MG63 (cell line): Measurements from ENCODE around the gene ZNF581. TPM values are rescaled to one million over a fixed set of nuclear protein-coding genes. Genes with fewer than 3 reads are reported as not detected.

Experiments used
- DNase-seq: peaks from one replicate; pipeline ENCODE4 v3.0.0-alpha.2; 2020
- H3K27me3 ChIP-seq: fragments of 250-450 bp; sonication (Bioruptor Pico); 2 replicates; pipeline ENCODE4 v1.5.1; 2020; ENCODE audit warnings: mild to moderate bottlenecking, moderate library complexity
- H3K36me3 ChIP-seq: fragments of 250-450 bp; sonication (Bioruptor Pico); 2 replicates; pipeline ENCODE4 v1.5.1; 2020; ENCODE audit warnings: mild to moderate bottlenecking, moderate library complexity
- H3K4me3 ChIP-seq: fragments of 250-450 bp; sonication (Bioruptor Pico); 2 replicates; pipeline ENCODE4 v1.5.1; 2020; ENCODE audit warnings: mild to moderate bottlenecking, moderate library complexity
- H3K9me3 ChIP-seq: fragments of 250-450 bp; sonication (Bioruptor Pico); 2 replicates; pipeline ENCODE4 v1.5.1; 2020; ENCODE audit warnings: mild to moderate bottlenecking, moderate library complexity
- total RNA-seq: library from RNA; depleted of rRNA; stranded (reverse); fragments of >200 nt; shearing (Covaris generic); gene quantifications from 2 replicates; pipeline ENCODE4 v1.2.3, GENCODE V29; 2014; ENCODE audit warnings: low replicate concordance

Gene ZNF581
- total RNA-seq, 1 experiment from 2014 or later, result 17.5 TPM

GRCh38 chr19:55666343-55667005, 23.0 kb downstream of the ZNF581 start:
- H3K9me3 ChIP-seq, result no peaks in the 10 kb centered on the region
- H3K27me3 ChIP-seq, result no peaks in the 10 kb centered on the region
- no peak for DNase-seq
- no peak overlapping the region for H3K4me3 ChIP-seq
- peaks cover 85% of the 10 kb centered on the region for H3K36me3 ChIP-seq

GRCh38 chr19:55667006-55667381, 23.5 kb downstream of the ZNF581 start:
- H3K9me3 ChIP-seq, result no peaks in the 10 kb centered on the region
- H3K36me3 ChIP-seq, result peaks cover 84% of the 10 kb centered on the region
- no peaks in the 10 kb centered on the region for H3K27me3 ChIP-seq
- no peak overlapping the region for H3K4me3 ChIP-seq
- DNase-seq, result no peak

GRCh38 chr19:55667511-55667910, 24.1 kb downstream of the ZNF581 start:
- Histone ChIP-seq H3K27me3 (no peaks in the 10 kb centered on the region), H3K36me3 (peaks cover 86% of the 10 kb centered on the region)
- DNase-seq, result no peak

GRCh38 chr19:55667958-55668357, 24.5 kb downstream of the ZNF581 start:
- H3K9me3 ChIP-seq, result no peaks in the 10 kb centered on the region
- H3K36me3 ChIP-seq, result peaks cover 86% of the 10 kb centered on the region
- DNase-seq, result no peak
- no peak overlapping the region for H3K4me3 ChIP-seq
- H3K27me3 ChIP-seq, result no peaks in the 10 kb centered on the region

More at GRCh38 chr19:55667511-55667910, 24.1 kb downstream of the ZNF581 start:
- Histone ChIP-seq H3K9me3 (no peaks in the 10 kb centered on the region), H3K4me3 (no peak overlapping the region)

GRCh38 chr19:55668603-55669348, 25.3 kb downstream of the ZNF581 start:
- Histone ChIP-seq H3K9me3 (no peaks in the 10 kb centered on the region), H3K36me3 (peaks cover 86% of the 10 kb centered on the region), H3K4me3 (no peak overlapping the region), H3K27me3 (no peaks in the 10 kb centered on the region)
- no peak for DNase-seq

- no peak for DNase-seq
- no peak overlapping the region for H3K4me3 ChIP-seq
- no peaks in the 10 kb centered on the region for H3K9me3 ChIP-seq
- peaks cover 82% of the 10 kb centered on the region for H3K36me3 ChIP-seq
- H3K27me3 ChIP-seq, result no peaks in the 10 kb centered on the region
Measured at GRCh38 chr19:55669418-55670279, 26.2 kb downstream of the ZNF581 start.

- no peaks in the 10 kb centered on the region for H3K27me3 ChIP-seq
- peak; percentile 26 for DNase-seq
- H3K9me3 ChIP-seq, result no peaks in the 10 kb centered on the region
- H3K4me3 ChIP-seq, result no peak overlapping the region
- H3K36me3 ChIP-seq, result peaks cover 80% of the 10 kb centered on the region
Measured at GRCh38 chr19:55670280-55671053, 27.0 kb downstream of the ZNF581 start.

- no peaks in the 10 kb centered on the region for H3K9me3 ChIP-seq
- no peak overlapping the region for H3K4me3 ChIP-seq
- H3K36me3 ChIP-seq, result peaks cover 75% of the 10 kb centered on the region
- no peak for DNase-seq
- no peaks in the 10 kb centered on the region for H3K27me3 ChIP-seq
Measured at GRCh38 chr19:55671054-55671378, 27.6 kb downstream of the ZNF581 start.

- Histone ChIP-seq H3K4me3 (no peak overlapping the region), H3K9me3 (no peaks in the 10 kb centered on the region), H3K27me3 (no peaks in the 10 kb centered on the region), H3K36me3 (peaks cover 71% of the 10 kb centered on the region)
- DNase-seq, result no peak
Measured at GRCh38 chr19:55672418-55672817, 29.0 kb downstream of the ZNF581 start.

GRCh38 chr19:55673465-55673864, 30.0 kb downstream of the ZNF581 start:
- H3K27me3 ChIP-seq, result no peaks in the 10 kb centered on the region
- no peaks in the 10 kb centered on the region for H3K9me3 ChIP-seq
- H3K4me3 ChIP-seq, result no peak overlapping the region
- peaks cover 72% of the 10 kb centered on the region for H3K36me3 ChIP-seq
- DNase-seq, result no peak

GRCh38 chr19:55673889-55674288, 30.4 kb downstream of the ZNF581 start:
- H3K27me3 ChIP-seq, result no peaks in the 10 kb centered on the region
- H3K36me3 ChIP-seq, result peaks cover 72% of the 10 kb centered on the region
- no peak overlapping the region for H3K4me3 ChIP-seq
- H3K9me3 ChIP-seq, result no peaks in the 10 kb centered on the region
- DNase-seq, result no peak

- no peaks in the 10 kb centered on the region for H3K27me3 ChIP-seq
- H3K4me3 ChIP-seq, result peak overlapping the region; percentile 77
- peaks cover 74% of the 10 kb centered on the region for H3K36me3 ChIP-seq
- no peaks in the 10 kb centered on the region for H3K9me3 ChIP-seq
- no peak for DNase-seq
Measured at GRCh38 chr19:55674459-55674840, 31.0 kb downstream of the ZNF581 start.

- peaks cover 74% of the 10 kb centered on the region for H3K36me3 ChIP-seq
- no peaks in the 10 kb centered on the region for H3K9me3 ChIP-seq
Measured at GRCh38 chr19:55674841-55675660, 31.6 kb downstream of the ZNF581 start, which contains the start of gene EPN1. TSS of gene EPN1 (plus strand) at chr19:55675226. CDS start at chr19:55678628, 3,402 bp downstream.

GRCh38 chr19:55675661-55676354, 32.4 kb downstream of the ZNF581 start:
- Histone ChIP-seq H3K9me3 (no peaks in the 10 kb centered on the region), H3K4me3 (peak overlapping the region; percentile 77), H3K36me3 (peaks cover 76% of the 10 kb centered on the region), H3K27me3 (no peaks in the 10 kb centered on the region)
- DNase-seq, result no peak

More at GRCh38 chr19:55674841-55675660, 31.6 kb downstream of the ZNF581 start, which contains the start of gene EPN1:
- peak; percentile 99 for DNase-seq
- H3K27me3 ChIP-seq, result no peaks in the 10 kb centered on the region
- H3K4me3 ChIP-seq, result peak within 1 kb of the TSS; percentile 77

GRCh38 chr19:55676383-55676782, 32.9 kb downstream of the ZNF581 start:
- Histone ChIP-seq H3K9me3 (no peaks in the 10 kb centered on the region), H3K4me3 (peak overlapping the region; percentile 77), H3K27me3 (no peaks in the 10 kb centered on the region), H3K36me3 (peaks cover 79% of the 10 kb centered on the region)
- peak; percentile 33 for DNase-seq
